ENCODE results near the gene ACSF3.

DNA sequence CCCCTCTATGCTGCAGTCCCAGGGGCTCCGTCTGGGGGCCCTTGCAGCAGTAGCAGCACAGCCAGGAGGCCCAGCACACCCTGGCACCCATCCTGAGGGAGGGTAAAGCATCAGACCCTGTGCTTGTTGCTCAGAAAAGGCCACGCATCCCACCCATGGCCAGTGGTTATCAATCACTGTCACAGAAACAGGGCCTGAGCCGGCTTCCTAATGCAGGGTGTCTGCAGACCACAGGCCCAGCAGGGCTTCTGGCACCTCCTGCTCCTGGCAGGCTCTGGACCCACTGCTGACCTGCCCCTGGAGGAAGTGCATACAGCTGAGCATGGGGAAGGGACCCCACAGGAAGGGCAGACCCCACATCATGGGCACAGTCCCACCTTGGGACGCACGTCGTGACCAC is 51.0 kb downstream of the ACSF3 start:
- TF ChIP-seq, protein P1, sequence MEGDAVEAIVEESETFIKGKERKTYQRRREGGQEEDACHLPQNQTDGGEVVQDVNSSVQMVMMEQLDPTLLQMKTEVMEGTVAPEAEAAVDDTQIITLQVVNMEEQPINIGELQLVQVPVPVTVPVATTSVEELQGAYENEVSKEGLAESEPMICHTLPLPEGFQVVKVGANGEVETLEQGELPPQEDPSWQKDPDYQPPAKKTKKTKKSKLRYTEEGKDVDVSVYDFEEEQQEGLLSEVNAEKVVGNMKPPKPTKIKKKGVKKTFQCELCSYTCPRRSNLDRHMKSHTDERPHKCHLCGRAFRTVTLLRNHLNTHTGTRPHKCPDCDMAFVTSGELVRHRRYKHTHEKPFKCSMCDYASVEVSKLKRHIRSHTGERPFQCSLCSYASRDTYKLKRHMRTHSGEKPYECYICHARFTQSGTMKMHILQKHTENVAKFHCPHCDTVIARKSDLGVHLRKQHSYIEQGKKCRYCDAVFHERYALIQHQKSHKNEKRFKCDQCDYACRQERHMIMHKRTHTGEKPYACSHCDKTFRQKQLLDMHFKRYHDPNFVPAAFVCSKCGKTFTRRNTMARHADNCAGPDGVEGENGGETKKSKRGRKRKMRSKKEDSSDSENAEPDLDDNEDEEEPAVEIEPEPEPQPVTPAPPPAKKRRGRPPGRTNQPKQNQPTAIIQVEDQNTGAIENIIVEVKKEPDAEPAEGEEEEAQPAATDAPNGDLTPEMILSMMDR (IDR thresholded peaks at IDR 0.05) = no peak
- TF ChIP-seq EZH2 (IDR thresholded peaks at IDR 0.05) (no peak), EZH2phosphoT487 (IDR thresholded peaks at IDR 0.05) (no peak)

Data from neural progenitor cell (in vitro differentiated cells).